Measurements from ENCODE around the gene RUNX2.
"Not testable (repeated sequence)": the region's sequence is repeated elsewhere in the genome, so short reads cannot be mapped to it uniquely, and the experiment has no call there.

DNA sequence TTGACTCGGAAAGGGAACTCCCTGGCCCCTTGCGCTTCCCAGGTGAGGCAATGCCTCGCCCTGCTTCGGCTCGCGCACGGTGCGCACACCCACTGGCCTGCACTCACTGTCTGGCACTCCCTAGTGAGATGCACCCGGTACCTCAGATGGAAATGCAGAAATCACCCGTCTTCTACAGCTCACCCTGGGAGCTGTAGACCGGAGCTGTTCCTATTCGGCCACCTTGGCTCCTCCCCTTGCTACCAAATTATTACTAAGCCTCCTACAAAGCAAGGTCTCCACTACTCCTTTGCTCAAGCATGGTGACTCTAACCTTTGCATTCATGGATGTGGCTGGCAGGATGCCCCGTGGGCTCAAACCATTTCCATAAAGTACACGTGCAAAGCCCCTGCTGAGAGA is 347.0 kb downstream of the RUNX2 start:
- TF ChIP-seq POLR2A, POLR2AphosphoS5 (IDR thresholded peaks at IDR 0.05; ENCODE audit: low read depth, low read length): not testable (repeated sequence)
